HG03025 (cell line): ENCODE measurements around the gene RAPGEF5.

Source experiments
- ATAC-seq: cut with Tn5 transposase; IDR thresholded peaks from one replicate; pipeline ENCODE4 v1.9.1; 2021; ENCODE audit warnings: mild to moderate bottlenecking, moderate library complexity; ENCODE audit not compliant: unreplicated experiment, low FRiP score

The RAPGEF5 gene

DNA sequence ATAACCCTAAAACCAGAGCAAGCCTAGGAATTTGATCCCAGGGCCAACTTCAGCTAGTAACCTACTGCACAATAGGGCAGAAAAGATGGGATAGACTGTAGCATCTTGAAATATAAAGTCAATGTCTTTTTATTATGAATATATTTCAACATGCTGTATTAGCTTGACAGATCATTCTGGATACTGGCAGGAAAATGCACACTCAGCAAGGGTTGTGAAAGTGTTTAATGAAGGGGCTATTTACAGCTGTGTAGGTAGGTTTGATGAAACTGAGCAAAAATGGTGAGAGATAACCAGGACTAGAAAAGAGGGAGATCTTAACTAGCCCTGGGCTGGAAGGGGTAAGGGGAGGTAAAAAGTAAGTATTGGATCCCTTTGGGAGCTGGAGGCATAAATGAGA lies 156.2 kb downstream of the RAPGEF5 start:
- no peak for ATAC-seq

- no peak for ATAC-seq
These were observed 156.7 kb downstream of the RAPGEF5 start for GRCh38 chr7:22200238-22200637.

- no peak for ATAC-seq
These were observed 159.6 kb downstream of the RAPGEF5 start for GRCh38 chr7:22197376-22197775.

GRCh38 chr7:22196429-22196828 lies 160.5 kb downstream of the RAPGEF5 start:
- ATAC-seq: no peak

DNA sequence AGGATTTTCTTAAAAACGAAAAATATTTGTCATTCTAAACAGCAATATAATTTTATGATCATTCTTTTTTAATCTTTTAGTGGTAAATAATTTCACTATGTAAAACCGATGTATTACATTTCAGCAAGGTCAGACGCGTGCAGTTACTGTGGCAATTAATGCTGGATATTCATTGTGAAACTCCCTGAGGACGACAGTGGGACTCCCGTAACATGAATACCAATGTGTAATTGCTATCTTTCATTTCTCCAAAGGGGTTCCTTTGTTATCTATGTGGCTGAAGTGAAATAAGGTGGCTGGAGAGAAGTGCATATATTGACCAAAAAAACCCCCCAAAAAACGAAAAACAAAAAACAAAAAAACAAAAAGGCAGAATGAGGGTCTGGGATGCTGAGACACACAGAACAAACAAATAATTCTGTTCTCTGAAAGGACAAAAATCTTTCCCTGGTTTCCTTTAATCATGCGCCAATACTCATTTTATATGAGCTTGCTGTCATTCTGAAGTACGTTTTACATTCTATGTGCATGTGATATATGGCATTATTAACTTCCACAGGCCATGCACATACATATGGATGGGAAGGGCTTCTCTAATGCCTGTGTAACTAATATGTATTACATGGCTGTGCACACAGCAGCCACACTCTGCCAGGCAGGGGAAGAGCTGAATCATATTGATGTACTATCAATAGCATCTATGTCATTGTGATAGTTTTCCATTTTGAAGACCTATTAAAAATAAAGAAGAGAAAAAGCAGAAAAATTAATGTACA lies 161.4 kb downstream of the RAPGEF5 start:
- no peak for ATAC-seq

GRCh38 chr7:22194658-22195273 lies 162.2 kb downstream of the RAPGEF5 start:
- ATAC-seq: no peak

DNA sequence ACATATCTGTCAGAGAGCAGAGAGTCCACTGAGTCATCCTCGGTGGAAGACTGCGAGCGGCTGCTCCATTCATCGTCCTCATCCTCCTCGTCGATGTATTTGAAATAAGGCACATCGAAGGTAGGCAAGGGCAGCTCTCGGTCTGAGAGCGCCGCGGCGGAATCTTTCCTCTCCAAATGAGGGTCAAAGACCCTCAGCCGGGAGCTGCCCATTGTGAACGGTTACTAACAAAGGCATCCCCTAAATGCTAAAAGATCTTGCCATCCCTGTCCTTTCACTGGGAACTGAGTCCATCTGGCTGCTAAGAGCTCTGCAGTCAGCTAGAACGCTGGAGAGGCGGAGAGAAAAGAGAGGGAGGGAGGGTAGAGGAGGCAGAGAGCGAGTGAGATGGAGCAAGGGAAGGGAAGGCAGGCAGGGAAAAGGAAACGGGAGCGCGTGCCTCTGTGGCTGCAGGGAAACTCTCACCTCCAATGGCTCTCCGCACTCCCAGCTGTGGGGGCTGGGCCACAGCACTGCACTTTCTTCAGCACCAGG lies 163.4 kb downstream of the RAPGEF5 start:
- ATAC-seq: no peak

GRCh38 chr7:22192801-22193200 lies 164.2 kb downstream of the RAPGEF5 start:
- no peak for ATAC-seq

DNA sequence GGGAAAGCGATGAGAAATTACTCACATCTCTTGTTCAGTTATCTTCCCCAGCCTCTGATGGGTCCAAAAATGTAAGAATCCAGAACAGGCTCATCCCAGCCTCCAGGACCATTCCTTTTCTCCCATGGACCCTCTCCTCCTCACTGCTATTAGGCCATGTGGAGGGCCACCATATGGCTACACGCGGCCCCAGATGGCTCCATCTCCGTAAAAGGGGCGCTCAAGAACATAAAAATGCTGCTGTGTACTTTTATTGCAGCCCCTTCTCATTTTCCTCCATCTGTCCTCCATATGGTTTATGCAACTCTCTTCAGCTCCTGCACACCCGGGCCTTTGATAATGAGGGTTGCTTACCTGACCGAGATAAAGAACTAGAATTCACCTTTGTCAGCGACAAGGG lies 166.2 kb downstream of the RAPGEF5 start:
- no peak for ATAC-seq

GRCh38 chr7:22189741-22190140 lies 167.2 kb downstream of the RAPGEF5 start:
- no peak for ATAC-seq

DNA sequence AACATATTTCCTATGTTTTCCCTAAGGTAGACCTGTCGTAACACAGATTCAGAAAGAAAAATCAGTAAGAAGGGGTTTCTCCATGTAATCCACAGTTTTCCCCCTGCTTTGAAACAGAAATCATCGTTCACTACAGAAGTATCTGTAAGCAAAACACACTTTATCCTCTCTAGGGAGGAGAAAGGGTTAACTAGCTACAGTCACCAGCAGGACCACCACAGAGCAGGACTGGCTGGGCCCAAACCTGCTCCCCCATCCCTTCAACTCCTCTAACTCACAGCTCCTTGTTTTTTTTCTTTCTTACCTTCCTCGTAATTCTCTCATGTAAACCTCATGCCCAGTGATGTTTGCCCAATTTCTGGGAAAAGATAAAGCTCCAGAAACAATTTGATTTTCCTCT lies 167.7 kb downstream of the RAPGEF5 start:
- ATAC-seq: no peak

- ATAC-seq: no peak
These were observed 169.1 kb downstream of the RAPGEF5 start for GRCh38 chr7:22187691-22188348.

- no peak for ATAC-seq
These were observed 171.4 kb downstream of the RAPGEF5 start for GRCh38 chr7:22185559-22185958.

GRCh38 chr7:22184549-22185199 lies 172.3 kb downstream of the RAPGEF5 start:
- ATAC-seq: no peak

DNA sequence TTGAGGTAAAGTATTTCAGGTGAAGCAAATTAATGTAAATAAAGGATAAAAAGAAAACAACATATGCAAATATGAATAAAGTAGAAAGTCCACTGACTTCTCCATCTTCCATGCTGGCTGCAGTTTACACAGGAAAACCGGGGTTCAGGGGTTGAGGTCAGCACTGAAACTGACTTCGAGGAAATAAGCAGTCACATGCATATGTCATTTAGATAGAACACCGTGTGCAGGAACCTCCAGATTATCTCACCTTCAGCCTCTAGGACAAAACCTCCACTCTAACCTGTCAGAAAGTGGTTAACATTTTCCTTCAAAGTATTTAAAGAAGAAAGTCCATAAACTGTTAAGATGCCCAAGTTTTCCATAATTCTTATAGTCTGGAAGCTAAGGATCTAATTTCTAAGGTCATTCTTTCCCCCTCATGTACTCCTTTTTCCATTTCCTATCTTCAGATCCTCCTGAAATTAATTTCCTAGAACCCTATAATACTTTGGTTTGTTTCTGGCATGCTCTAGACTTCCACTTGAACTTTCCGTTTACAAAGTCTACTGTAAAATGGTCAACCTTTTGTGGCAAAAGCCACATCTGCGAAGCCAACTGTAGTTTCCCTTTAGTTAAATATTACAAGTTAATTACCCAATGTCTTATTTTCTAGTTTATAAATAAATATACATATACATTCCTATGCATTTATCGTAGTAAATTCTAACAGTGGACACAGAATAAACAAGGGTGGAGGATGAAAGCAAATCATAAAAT lies 173.3 kb downstream of the RAPGEF5 start:
- ATAC-seq: no peak

GRCh38 chr7:22182149-22182548 lies 174.8 kb downstream of the RAPGEF5 start:
- no peak for ATAC-seq

- ATAC-seq: no peak
These were observed 175.3 kb downstream of the RAPGEF5 start for GRCh38 chr7:22181663-22182062.

DNA sequence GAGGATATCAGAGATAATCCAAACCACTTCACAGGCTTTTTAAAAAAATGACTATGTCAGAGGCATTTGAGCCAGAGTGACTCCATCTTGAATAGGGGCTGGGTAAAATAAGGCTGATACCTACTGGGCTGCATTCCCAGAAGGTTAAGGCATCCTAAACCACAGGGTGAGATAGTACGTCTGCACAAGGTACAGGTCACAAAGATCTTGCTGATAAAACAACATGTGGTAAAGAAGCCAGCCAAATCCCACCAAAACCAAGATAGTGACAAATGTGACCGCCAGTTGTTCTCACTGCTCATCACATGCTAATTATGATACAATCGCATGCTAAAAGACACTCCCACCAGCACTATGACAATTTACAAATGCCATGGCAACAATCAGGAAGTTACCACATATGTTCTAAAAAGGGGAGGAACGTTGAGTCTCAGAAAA lies 177.5 kb downstream of the RAPGEF5 start:
- no peak for ATAC-seq

DNA sequence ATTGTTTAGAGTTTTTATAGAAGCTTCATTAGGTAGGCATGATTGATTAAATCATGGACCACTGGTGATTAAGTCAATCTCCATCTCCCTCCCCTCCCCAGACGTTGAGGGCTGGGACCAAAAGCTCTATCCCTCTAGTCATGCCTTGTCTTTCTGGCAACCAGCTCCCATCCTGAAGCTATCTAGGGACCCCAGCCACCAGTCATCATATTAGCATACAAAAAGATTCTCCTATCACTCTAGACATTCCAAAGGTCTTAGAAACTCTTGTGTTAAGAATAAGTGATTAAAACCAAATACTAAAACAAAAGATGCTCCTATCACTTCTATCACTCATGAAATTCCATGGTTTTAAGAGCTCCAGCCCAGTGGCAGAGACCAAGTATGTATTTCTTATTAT lies 178.2 kb downstream of the RAPGEF5 start:
- ATAC-seq: no peak

DNA sequence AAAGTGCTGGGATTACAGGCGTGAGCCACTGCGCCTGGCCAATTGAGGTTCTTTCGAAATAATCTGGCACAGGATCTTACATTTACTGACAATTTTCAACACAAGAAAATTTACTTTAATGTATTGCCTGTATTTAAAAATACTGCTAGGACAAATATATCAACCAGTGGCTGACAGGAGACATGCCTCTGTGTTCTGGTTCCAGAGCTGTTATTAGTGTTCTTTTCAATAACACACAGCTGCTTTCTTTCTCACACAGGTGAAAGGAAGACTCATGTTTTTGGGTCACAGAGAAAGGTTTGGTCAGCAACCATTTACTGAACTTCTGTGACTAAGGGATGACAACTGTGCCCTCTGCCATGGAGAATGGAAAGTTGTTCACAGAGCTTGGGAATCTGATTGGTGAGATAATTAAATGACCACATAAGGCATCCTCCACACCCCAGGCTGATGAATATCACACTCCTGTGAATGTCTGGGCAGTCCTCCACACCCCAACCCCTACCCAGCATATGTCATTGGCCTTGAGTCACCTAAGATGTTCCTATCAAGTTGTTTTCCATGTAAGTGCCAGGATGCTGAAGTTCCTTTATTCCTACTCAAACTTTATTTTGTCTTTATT lies 180.1 kb downstream of the RAPGEF5 start:
- ATAC-seq: no peak
